Lung (tissue), 12 donors: ENCODE results near the gene CCDC185. TPM values are rescaled to one million over a fixed set of nuclear protein-coding genes. Genes with fewer than 3 reads are reported as not detected.

Experiments
- ATAC-seq: fragments of 200-7000 bp; cut with Tn5 transposase; one replicate; pipeline ENCODE4 v1.9.1; 2020; ENCODE audit warnings: moderate number of reproducible peaks; ENCODE audit not compliant: insufficient read depth, low FRiP score
- DNase-seq, 3 donors: peaks; one replicate each; pipeline ENCODE4 v3.0.0-alpha.2; 2013 to 2017
- H3K27ac ChIP-seq, 2 donors: one replicate each; pipeline ENCODE4 v1.5.1; 2013; ENCODE audit warnings: mild to moderate bottlenecking in 2 of 2, moderate library complexity in 2 of 2, control low read depth in 1 of 2, inconsistent platforms in 1 of 2, low read depth in 1 of 2, low read length in 1 of 2
- H3K27me3 ChIP-seq, 3 donors: one replicate each; pipeline ENCODE4 v1.5.1; 2013; ENCODE audit warnings: low read length in 2 of 3; ENCODE audit not compliant: control insufficient read depth in 3 of 3, insufficient read depth in 3 of 3
- H3K36me3 ChIP-seq, 4 donors: one replicate each; pipeline ENCODE4 v1.5.1; 2013; ENCODE audit warnings: low read length in 4 of 4, mild to moderate bottlenecking in 1 of 4, moderate library complexity in 1 of 4; ENCODE audit not compliant: control insufficient read depth in 4 of 4, insufficient read depth in 4 of 4
- H3K4me1 ChIP-seq, 5 donors: one replicate each; pipeline ENCODE4 v1.5.1; 2013; ENCODE audit warnings: low read length in 5 of 5, mild to moderate bottlenecking in 2 of 5, moderate library complexity in 1 of 5; ENCODE audit not compliant: control insufficient read depth in 5 of 5, insufficient read depth in 5 of 5
- H3K4me3 ChIP-seq: one replicate; pipeline ENCODE4 v1.5.1; 2013; ENCODE audit warnings: mild to moderate bottlenecking, control low read depth, moderate library complexity
- H3K9ac ChIP-seq, 2 donors: one replicate each; pipeline ENCODE4 v1.5.1; 2013; ENCODE audit warnings: low read length in 2 of 2, control low read depth in 1 of 2; ENCODE audit not compliant: insufficient read depth in 1 of 2
- H3K9me3 ChIP-seq, 4 donors: one replicate each; pipeline ENCODE4 v1.5.1; 2013; ENCODE audit warnings: low read length in 3 of 4, mild to moderate bottlenecking in 1 of 4, moderate library complexity in 1 of 4; ENCODE audit not compliant: control insufficient read depth in 4 of 4, insufficient read depth in 3 of 4
- CTCF ChIP-seq: IDR thresholded peaks from 2 replicates; pipeline ENCODE4 v1.5.1; 2012; ENCODE audit warnings: mild to moderate bottlenecking; ENCODE audit errors: control extremely low read depth, extremely low read depth
- WGBS, 2 donors: extraction: QIAGEN DNeasy Blood & Tissue Kit; methylation state at CpG; one replicate each; pipeline ENCODE4 v1.1.7; 2013; 5-methylcytosine and 5-hydroxymethylcytosine counted together
- polyA plus RNA-seq, 2 donors: library from polyadenylated mRNA; stranded (reverse); fragments of 200-250 nt; gene quantifications; one replicate each; pipeline ENCODE4 v1.2.1, GENCODE V29; 2013
- total RNA-seq, 2 donors: library from RNA; depleted of rRNA in 1 of 2; stranded (reverse); fragments of >200 nt in 1 of 2; gene quantifications; one replicate each; pipeline ENCODE4 v1.2.1, GENCODE V29; 2014 to 2021
- donor health status: control.
- donor health status: control.
- donor health status: Bipolar disorder and iron deficiency.
- donor health status: healthy.
- donor health status: DM: yes; HTN: yes; CAD: no.

The CCDC185 gene
- total and polyA plus RNA-seq, 4 donors: not detected

DNA sequence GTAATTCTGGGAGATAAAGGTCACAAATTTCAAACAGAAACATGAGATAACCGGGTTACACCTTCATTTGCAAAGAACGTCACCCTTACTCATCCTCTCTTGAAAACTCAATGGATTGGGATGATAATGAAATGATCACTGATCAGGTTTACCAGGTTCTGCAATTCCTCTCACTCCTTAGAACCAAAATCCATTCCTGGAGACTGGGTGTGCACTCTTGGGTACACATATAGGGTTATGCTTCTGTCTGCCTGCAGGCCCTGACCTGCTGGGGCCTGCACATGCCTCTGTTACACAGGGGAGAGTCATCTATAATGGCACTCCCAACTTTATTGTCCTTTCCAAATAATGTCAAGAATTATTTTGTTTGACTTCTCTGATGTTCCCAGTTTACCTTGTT, 37.5 kb upstream of the CCDC185 start:
- 81 to 92% methylated on average over 2 of the region's 2 CpGs for WGBS, 2 donors
- Histone ChIP-seq H3K9me3 (no peaks in the 10 kb centered on the region), H3K4me3 (no peak overlapping the region)

DNA sequence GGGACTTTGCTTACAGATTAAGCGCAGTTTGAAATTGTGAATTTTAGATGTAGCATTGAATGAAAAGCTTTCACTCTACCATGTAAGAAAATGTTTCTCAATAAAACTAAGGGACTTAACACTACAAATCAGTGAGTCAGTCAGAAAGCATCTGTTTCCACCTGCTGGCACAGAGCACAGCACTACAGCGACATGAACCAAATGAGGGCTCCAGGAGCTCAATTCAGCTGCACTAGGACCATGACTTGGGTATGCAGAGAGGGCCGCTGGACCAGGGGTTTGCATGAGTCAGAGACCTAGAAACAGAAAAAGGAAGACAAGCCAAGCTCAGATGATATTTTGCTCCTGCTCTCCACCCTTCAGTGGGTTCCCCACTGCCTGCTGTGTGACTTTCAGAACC, 34.4 kb upstream of the CCDC185 start:
- no peaks in the 10 kb centered on the region for H3K36me3 ChIP-seq
- H3K4me3 ChIP-seq: no peak overlapping the region
- H3K9me3 ChIP-seq: no peaks in the 10 kb centered on the region
- no peak overlapping the region for H3K9ac ChIP-seq
- no peak for TF ChIP-seq CTCF
- H3K27me3 ChIP-seq: peaks cover 0 to 28% (median 17%) of the 10 kb centered on the region in 3 donors
- DNase-seq (no peak), ATAC-seq (no peak)
- 88 to 89% methylated on average over 3 of the region's 3 CpGs for WGBS, 2 donors
- no peak overlapping the region for H3K27ac ChIP-seq
- H3K4me1 ChIP-seq: peaks cover 0 to 6% (median 0%) of the 10 kb centered on the region in 5 donors

More for the DNA sequence above, 37.5 kb upstream of the CCDC185 start:
- TF ChIP-seq CTCF: no peak
- peaks cover 0 to 15% (median 12%) of the 10 kb centered on the region in 3 donors for H3K27me3 ChIP-seq
- no peak for ATAC-seq
- no peaks in the 10 kb centered on the region for H3K4me1 ChIP-seq
- no peaks in the 10 kb centered on the region for H3K36me3 ChIP-seq
- H3K27ac ChIP-seq: no peak overlapping the region
- no peak overlapping the region for H3K9ac ChIP-seq
- DNase-seq: no peak

DNA sequence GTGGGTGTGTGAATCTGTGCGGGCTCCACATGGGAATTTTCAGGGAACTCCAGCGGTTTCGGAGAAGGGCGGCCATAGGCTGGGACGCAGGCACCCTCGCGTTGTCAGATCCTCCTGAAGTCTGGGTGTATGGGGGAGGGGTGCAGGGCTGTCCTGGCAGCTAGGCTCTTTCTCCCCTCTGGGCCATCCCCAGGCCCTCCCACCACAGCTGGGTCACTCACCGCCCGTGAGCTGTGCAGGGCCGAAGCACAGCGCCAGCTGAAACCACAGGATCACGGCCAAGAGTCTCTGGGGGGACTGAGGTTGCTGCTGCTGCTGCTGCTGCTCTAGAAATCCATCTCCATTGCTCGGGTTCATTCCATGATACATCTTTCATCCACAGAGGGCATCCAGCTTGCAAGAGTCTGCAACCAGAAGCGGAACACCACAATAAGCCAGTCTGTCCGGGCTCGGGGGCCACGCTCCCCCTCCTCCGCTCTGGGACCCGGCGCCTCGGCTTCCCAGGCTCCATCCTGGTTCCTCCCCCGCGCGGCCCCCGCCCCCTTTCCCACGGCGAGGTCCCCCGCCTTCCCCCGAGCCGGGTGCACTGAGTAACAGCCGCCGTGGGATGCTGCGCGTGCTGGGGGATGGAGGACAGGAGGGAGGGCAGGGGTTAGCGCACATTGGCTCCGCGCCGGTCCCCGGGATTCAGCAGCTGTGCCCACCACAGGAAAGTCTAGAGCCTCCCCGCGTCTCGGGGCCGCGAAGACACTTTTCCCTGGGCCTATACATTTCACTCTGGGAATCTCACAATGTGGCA, 30.0 kb upstream of the CCDC185 start:
- Histone ChIP-seq H3K9ac (peak overlapping the region in 1 of 2 donors; percentile 46), H3K4me3 (peak overlapping the region; percentile 9), H3K27me3 (peaks cover 4 to 44% (median 25%) of the 10 kb centered on the region in 3 donors), H3K9me3 (no peaks in the 10 kb centered on the region), H3K36me3 (no peaks in the 10 kb centered on the region), H3K27ac (no peak overlapping the region), H3K4me1 (peaks cover 0 to 12% (median 0%) of the 10 kb centered on the region in 5 donors)
- ATAC-seq (peak; percentile 21), DNase-seq (peak; percentile 48 to 51 (median 49))
- WGBS, 2 donors: 2% methylated on average over 44 of the region's 44 CpGs
- TF ChIP-seq CTCF: no peak
